ENCODE measurements around the gene LOXL1. TPM values are rescaled to one million over a fixed set of nuclear protein-coding genes. Genes with fewer than 3 reads are reported as not detected.

The LOXL1 gene
- total RNA-seq, 2 donors from 2014 or later = 8.6 to 14.5 TPM

DNA sequence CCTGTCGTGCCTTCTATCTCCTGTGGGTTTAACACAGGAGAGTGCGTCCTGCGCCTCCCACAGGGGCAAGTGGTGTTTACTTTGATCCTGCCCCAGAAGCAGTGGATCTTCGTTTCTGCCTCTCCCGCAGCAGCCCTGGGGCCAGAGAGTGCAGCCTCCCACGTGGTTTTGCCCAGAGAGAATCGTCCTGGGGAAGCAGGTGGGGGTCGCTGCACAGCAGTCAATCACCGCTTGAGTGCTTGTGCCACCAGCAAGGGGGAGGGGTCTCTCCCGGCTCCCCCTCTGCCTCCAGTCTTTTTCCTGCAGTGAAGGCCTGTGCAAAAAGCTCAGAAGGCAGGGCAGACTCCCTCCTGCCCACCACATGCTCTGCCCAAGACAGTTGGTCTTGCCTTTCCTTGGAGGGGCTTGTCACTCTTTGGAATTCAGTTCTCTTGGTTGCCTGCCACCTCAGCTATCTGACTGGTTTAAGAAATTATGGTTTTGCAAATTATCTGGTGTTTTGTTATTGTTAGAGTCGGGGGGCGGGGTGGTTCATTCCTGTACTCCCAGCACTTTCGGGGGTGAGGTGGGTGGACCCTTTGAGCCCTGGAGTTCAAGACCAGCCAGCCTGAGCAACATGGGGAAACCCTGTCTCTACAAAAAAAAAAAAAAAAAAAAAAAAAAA, 39.0 kb downstream of the LOXL1 start:
- DNase-seq (no peak), ATAC-seq (no peak)
- H3K36me3 ChIP-seq (replicated peaks in 1 of 2; ENCODE audit: insufficient read depth in 1 of 2, low read depth in 2 of 2) = no peaks in the 10 kb centered on the region
- H3K4me3 ChIP-seq = no peak overlapping the region
- H3K4me1 ChIP-seq = peaks cover 6% of the 10 kb centered on the region
- 19 to 29% methylated on average over 7 to 13 of the region's 13 CpGs for WGBS, 2 donors
- no peaks in the 10 kb centered on the region for H3K9me3 ChIP-seq
- intact Hi-C loops (cut with DNase I) = no loop called here
- TF ChIP-seq POLR2A (IDR thresholded peaks at IDR 0.05) = no peak
- TF ChIP-seq, protein P1, sequence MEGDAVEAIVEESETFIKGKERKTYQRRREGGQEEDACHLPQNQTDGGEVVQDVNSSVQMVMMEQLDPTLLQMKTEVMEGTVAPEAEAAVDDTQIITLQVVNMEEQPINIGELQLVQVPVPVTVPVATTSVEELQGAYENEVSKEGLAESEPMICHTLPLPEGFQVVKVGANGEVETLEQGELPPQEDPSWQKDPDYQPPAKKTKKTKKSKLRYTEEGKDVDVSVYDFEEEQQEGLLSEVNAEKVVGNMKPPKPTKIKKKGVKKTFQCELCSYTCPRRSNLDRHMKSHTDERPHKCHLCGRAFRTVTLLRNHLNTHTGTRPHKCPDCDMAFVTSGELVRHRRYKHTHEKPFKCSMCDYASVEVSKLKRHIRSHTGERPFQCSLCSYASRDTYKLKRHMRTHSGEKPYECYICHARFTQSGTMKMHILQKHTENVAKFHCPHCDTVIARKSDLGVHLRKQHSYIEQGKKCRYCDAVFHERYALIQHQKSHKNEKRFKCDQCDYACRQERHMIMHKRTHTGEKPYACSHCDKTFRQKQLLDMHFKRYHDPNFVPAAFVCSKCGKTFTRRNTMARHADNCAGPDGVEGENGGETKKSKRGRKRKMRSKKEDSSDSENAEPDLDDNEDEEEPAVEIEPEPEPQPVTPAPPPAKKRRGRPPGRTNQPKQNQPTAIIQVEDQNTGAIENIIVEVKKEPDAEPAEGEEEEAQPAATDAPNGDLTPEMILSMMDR (IDR thresholded peaks at IDR 0.05) = peak in 1 of 7 experiments; percentile 1
- peaks cover 0 to 5% of the 10 kb centered on the region in 2 donors for H3K27me3 ChIP-seq
- H3K27ac ChIP-seq = no peak overlapping the region

DNA sequence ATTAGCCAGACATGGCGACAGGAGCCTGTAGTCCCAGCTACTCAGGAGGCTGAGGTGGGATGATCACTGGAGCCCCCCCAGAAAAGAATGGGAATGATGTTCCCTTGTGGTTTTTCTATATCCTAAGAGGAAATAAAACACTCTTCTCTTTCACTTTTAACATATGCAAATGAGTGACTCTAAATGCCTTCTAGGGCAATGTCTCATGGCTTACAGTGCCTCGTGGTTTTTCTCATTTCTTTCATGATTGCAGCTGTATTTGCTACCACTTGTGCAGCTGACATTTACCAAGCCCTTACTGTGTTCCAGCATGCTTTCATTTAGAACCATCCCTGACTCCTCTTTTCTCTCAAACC, 39.5 kb downstream of the LOXL1 start:
- TF ChIP-seq POLR2A (IDR thresholded peaks at IDR 0.05) = no peak
- TF ChIP-seq, protein P1 (IDR thresholded peaks at IDR 0.05) = no peak
- ATAC-seq (no peak), DNase-seq (no peak)
- peaks cover 0 to 5% of the 10 kb centered on the region in 2 donors for H3K27me3 ChIP-seq
- H3K27ac ChIP-seq = no peak overlapping the region
- H3K36me3 ChIP-seq (replicated peaks in 1 of 2; ENCODE audit: insufficient read depth in 1 of 2, low read depth in 2 of 2) = no peaks in the 10 kb centered on the region
- intact Hi-C loops (cut with DNase I) = no loop called here
- H3K4me1 ChIP-seq = peaks cover 6% of the 10 kb centered on the region
- 19 to 41% methylated on average over 2 of the region's 2 CpGs for WGBS, 2 donors
- no peaks in the 10 kb centered on the region for H3K9me3 ChIP-seq
- H3K4me3 ChIP-seq = no peak overlapping the region

- peaks cover 0 to 5% of the 10 kb centered on the region in 2 donors for H3K27me3 ChIP-seq
- intact Hi-C loops (cut with DNase I) = no loop called here
- TF ChIP-seq POLR2A (IDR thresholded peaks at IDR 0.05) = no peak
- TF ChIP-seq, protein P1 (IDR thresholded peaks at IDR 0.05) = no peak
- H3K27ac ChIP-seq = no peak overlapping the region
- no peak for DNase-seq
- no peak for ATAC-seq
- H3K36me3 ChIP-seq (replicated peaks in 1 of 2; ENCODE audit: insufficient read depth in 1 of 2, low read depth in 2 of 2) = no peaks in the 10 kb centered on the region
- H3K4me1 ChIP-seq = peaks cover 17% of the 10 kb centered on the region
- H3K4me3 ChIP-seq = no peak overlapping the region
- no peaks in the 10 kb centered on the region for H3K9me3 ChIP-seq
- 68 to 77% methylated on average over 3 of the region's 3 CpGs for WGBS, 2 donors
These were observed 42.2 kb downstream of the LOXL1 start for GRCh38 chr15:73968461-73968860.

DNA sequence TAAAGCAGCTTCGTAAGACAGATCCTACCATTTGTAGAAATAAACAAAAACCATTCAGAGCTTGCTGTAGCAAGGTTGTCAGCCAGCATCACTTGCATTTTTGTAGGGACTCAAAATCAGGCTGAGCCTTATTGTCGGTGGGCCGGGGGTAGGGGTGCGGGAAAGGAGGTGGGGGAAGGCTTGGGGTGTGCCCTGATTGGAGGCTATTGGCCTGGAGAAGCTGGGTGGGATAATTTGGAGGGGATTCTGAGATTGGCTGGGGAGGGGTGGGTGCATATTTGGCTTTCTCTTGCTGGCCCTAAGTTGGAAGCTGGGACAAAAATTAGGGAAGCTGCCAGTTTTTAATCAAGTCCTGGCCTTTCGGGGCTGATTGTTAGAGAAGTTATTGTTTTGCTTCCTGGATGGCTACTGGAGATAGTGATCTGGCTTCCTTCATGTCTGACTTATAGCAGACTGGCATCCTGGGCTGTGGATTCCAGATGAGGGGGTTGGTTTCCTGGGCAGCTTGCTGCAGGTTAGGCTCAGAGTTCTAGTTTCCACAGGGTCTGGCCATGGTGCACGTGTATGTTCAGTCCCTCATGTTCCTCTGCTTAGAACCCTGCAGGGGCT, 43.0 kb downstream of the LOXL1 start:
- WGBS, 2 donors = 73 to 87% methylated on average over 6 of the region's 6 CpGs
- H3K27me3 ChIP-seq = peaks cover 0 to 5% of the 10 kb centered on the region in 2 donors

More for the DNA sequence above, 43.0 kb downstream of the LOXL1 start:
- DNase-seq (no peak), ATAC-seq (no peak)
- no peak overlapping the region for H3K27ac ChIP-seq
- no peak overlapping the region for H3K4me3 ChIP-seq
- H3K4me1 ChIP-seq = peaks cover 19% of the 10 kb centered on the region
- no peaks in the 10 kb centered on the region for H3K9me3 ChIP-seq
- TF ChIP-seq, protein P1 (IDR thresholded peaks at IDR 0.05) = no peak
- TF ChIP-seq POLR2A (IDR thresholded peaks at IDR 0.05) = no peak
- intact Hi-C loops (cut with DNase I) = no loop called here
- no peaks in the 10 kb centered on the region for H3K36me3 ChIP-seq (replicated peaks in 1 of 2; ENCODE audit: insufficient read depth in 1 of 2, low read depth in 2 of 2)

All from body of pancreas (tissue), 4 donors.